Activated B cell treated with CpG ODN at 0.5 μM for 24 hours (primary cell): Measurements from ENCODE around the gene STRA8. TPM values are rescaled to one million over a fixed set of nuclear protein-coding genes. Genes with fewer than 3 reads are reported as not detected.
A peak's percentile ranks its signal among the peaks of the same experiment; 100 is the strongest.
"Not testable (repeated sequence)": the region's sequence is repeated elsewhere in the genome, so short reads cannot be mapped to it uniquely, and the experiment has no call there.

Experiments
- ATAC-seq: fragments of 200-7000 bp; cut with Tn5 transposase; one replicate; pipeline ENCODE4 v1.10.0; 2021; ENCODE audit warnings: low read depth, mild to moderate bottlenecking, moderate library complexity
- CTCF ChIA-PET: fragments of 350-600 bp; sonication (Branson Sonifier 250); formaldehyde crosslinking; loops from one replicate; lab custom pipeline; 2021; ENCODE audit warnings: antibody characterized with exemption; lab: Charles Lee
- POLR2A ChIA-PET: fragments of 350-600 bp; sonication (Branson Sonifier 250); formaldehyde crosslinking; loops from one replicate; lab custom pipeline; 2021; ENCODE audit warnings: antibody characterized with exemption; lab: Charles Lee
- DNase-seq: peaks from one replicate; pipeline ENCODE4 v3.0.0; 2022
- H3K27ac Mint-ChIP-seq: one replicate; pipeline ENCODE4 v1.8.0; 2020; ENCODE audit warnings: mixed read lengths
- H3K27me3 Mint-ChIP-seq: one replicate; pipeline ENCODE4 v1.8.0; 2021; ENCODE audit warnings: mixed read lengths
- H3K36me3 Mint-ChIP-seq: one replicate; pipeline ENCODE4 v1.8.0; 2021; ENCODE audit warnings: low read depth, mixed read lengths
- H3K4me1 Mint-ChIP-seq: one replicate; pipeline ENCODE4 v1.8.0; 2021; ENCODE audit warnings: mixed read lengths
- H3K4me3 Mint-ChIP-seq: one replicate; pipeline ENCODE4 v1.8.0; 2020; ENCODE audit warnings: mild to moderate bottlenecking, mixed read lengths
- H3K9me3 Mint-ChIP-seq: one replicate; pipeline ENCODE4 v1.8.0; 2020; ENCODE audit warnings: mixed read lengths
- CTCF ChIP-seq: fragments of 200-600 bp; IDR thresholded peaks from one replicate; pipeline ENCODE4 v1.8.0; 2022; ENCODE audit warnings: antibody characterized with exemption, mild to moderate bottlenecking
- intact Hi-C: fragments of 100-400 bp; cut with micrococcal nuclease; formaldehyde crosslinking; loops from one replicate; pipeline ENCODE4 v1.15.1; 2024
- total RNA-seq: library from RNA; stranded (reverse); gene quantifications from 2 replicates; pipeline ENCODE4 v1.2.3, GENCODE V29; 2022

STRA8 gene
- total RNA-seq, 1 donor from 2014 or later = not detected

- no peak for ATAC-seq
- no peak overlapping the region for H3K27ac Mint-ChIP-seq
- H3K4me3 Mint-ChIP-seq = no peak overlapping the region
- no peak for DNase-seq
- ChIA-PET POLR2A (no interaction called here), CTCF (no interaction called here)
- H3K4me1 Mint-ChIP-seq = no peaks in the 10 kb centered on the region
- H3K27me3 Mint-ChIP-seq = no peaks in the 10 kb centered on the region
- no peaks in the 10 kb centered on the region for H3K36me3 Mint-ChIP-seq
- TF ChIP-seq CTCF = no peak
- H3K9me3 Mint-ChIP-seq = no peaks in the 10 kb centered on the region
- intact Hi-C loops = no loop called here
Observed at GRCh38 chr7:135217645-135218509, 15.8 kb upstream of the STRA8 start.

DNA sequence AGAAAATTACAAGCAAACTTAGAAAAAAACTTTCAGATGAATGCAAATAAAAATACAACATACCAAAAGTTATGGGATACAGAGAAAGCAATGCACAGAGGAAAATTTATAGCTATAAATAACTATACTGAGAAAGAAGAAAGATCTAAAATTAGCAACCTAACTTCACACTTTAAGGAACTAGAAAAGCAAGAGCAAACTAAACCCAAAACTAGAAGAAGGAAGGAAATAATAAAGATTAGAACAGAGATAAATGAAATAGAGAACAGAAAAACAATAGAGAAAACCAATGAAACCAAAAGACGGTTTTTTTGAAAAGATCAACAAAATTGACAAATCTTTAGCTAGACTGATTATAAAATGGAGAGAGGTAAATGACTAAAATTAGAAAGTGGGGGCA lies 9.6 kb upstream of the STRA8 start:
- H3K27ac Mint-ChIP-seq = peak overlapping the region; percentile 25
- DNase-seq = no peak

GRCh38 chr7:135231686-135232085 lies 2.0 kb upstream of the STRA8 start:
- H3K36me3 Mint-ChIP-seq = no peaks in the 10 kb centered on the region
- peaks cover 8% of the 10 kb centered on the region for H3K27me3 Mint-ChIP-seq
- DNase-seq (no peak), ATAC-seq (no peak)
- H3K9me3 Mint-ChIP-seq = no peaks in the 10 kb centered on the region
- H3K4me1 Mint-ChIP-seq = peaks cover 8% of the 10 kb centered on the region
- intact Hi-C loops = no loop called here
- TF ChIP-seq CTCF = no peak
- POLR2A ChIA-PET = no interaction called here
- CTCF ChIA-PET = no interaction called here
- no peak overlapping the region for H3K27ac Mint-ChIP-seq
- H3K4me3 Mint-ChIP-seq = no peak overlapping the region

More for the DNA sequence above, 9.6 kb upstream of the STRA8 start:
- CTCF ChIA-PET = no interaction called here
- H3K36me3 Mint-ChIP-seq = no peaks in the 10 kb centered on the region
- POLR2A ChIA-PET = interaction anchor here (0.7 to 1.2 kb wide), 2 partner anchors 13 kb away, joined by 3 to 4 read pairs; partner anchors contain the start of gene WDR91
- no peak for TF ChIP-seq CTCF
- peak overlapping the region; percentile 62 for H3K4me3 Mint-ChIP-seq
- H3K27me3 Mint-ChIP-seq = peaks cover 5% of the 10 kb centered on the region
- H3K9me3 Mint-ChIP-seq = peaks cover 4% of the 10 kb centered on the region
- ATAC-seq = no peak
- H3K4me1 Mint-ChIP-seq = peaks cover 19% of the 10 kb centered on the region
- intact Hi-C loops = no loop called here

GRCh38 chr7:135232087-135232486 lies 1.6 kb upstream of the STRA8 start:
- Mint-ChIP-seq H3K4me1 (peaks cover 12% of the 10 kb centered on the region), H3K27ac (no peak overlapping the region), H3K9me3 (no peaks in the 10 kb centered on the region), H3K27me3 (peaks cover 8% of the 10 kb centered on the region), H3K36me3 (no peaks in the 10 kb centered on the region), H3K4me3 (no peak overlapping the region)
- ATAC-seq = no peak
- ChIA-PET CTCF (no interaction called here), POLR2A (no interaction called here)
- intact Hi-C loops = no loop called here
- TF ChIP-seq CTCF = no peak
- no peak for DNase-seq

GRCh38 chr7:135232720-135233119 lies 918 bp upstream of the STRA8 start:
- intact Hi-C loops = no loop called here
- no peak overlapping the region for H3K4me3 Mint-ChIP-seq
- POLR2A ChIA-PET = no interaction called here
- H3K4me1 Mint-ChIP-seq = peaks cover 16% of the 10 kb centered on the region
- peaks cover 8% of the 10 kb centered on the region for H3K27me3 Mint-ChIP-seq
- DNase-seq (no peak), ATAC-seq (no peak)
- no peak overlapping the region for H3K27ac Mint-ChIP-seq
- CTCF ChIA-PET = no interaction called here
- no peak for TF ChIP-seq CTCF
- H3K9me3 Mint-ChIP-seq = no peaks in the 10 kb centered on the region
- no peaks in the 10 kb centered on the region for H3K36me3 Mint-ChIP-seq

- H3K4me1 Mint-ChIP-seq = peaks cover 22% of the 10 kb centered on the region
Observed at GRCh38 chr7:135234095-135234494, 457 bp downstream of the STRA8 start.

More at GRCh38 chr7:135234095-135234494, 457 bp downstream of the STRA8 start:
- CTCF ChIA-PET, intact Hi-C loops, H3K4me3 Mint-ChIP-seq, ATAC-seq, H3K36me3 Mint-ChIP-seq, H3K27me3 Mint-ChIP-seq, DNase-seq, H3K9me3 Mint-ChIP-seq, H3K27ac Mint-ChIP-seq: not testable (repeated sequence)
- POLR2A ChIA-PET = interaction anchor here (0.5 to 1.0 kb wide), 2 partner anchors 20 to 131 kb away, joined by 3 to 5 read pairs; no protein-coding TSS in a partner anchor
